ENCODE measurements around the gene GNPTAB. TPM values are rescaled to one million over a fixed set of nuclear protein-coding genes. Genes with fewer than 3 reads are reported as not detected.

The GNPTAB gene
- total RNA-seq, 1 donor from 2014 or later, result 47.6 TPM

GRCh38 chr12:101698800-101699347, 131.9 kb downstream of the GNPTAB start:
- Mint-ChIP-seq H3K4me1 (ENCODE audit: unreplicated experiment) (peaks cover 5% of the 10 kb centered on the region), H3K27me3 (ENCODE audit: unreplicated experiment) (peaks cover 7% of the 10 kb centered on the region), H3K4me3 (ENCODE audit: unreplicated experiment) (peak overlapping the region; percentile 96), H3K9me3 (ENCODE audit: unreplicated experiment) (no peaks in the 10 kb centered on the region), H3K36me3 (ENCODE audit: low read depth, unreplicated experiment) (no peaks in the 10 kb centered on the region), H3K27ac (ENCODE audit: unreplicated experiment) (no peak overlapping the region)
- no peak for TF ChIP-seq CTCF (IDR thresholded peaks at IDR 0.05; ENCODE audit: unreplicated experiment)
- DNase-seq (ENCODE audit: low spot score), result no peak

- Mint-ChIP-seq H3K4me3 (ENCODE audit: unreplicated experiment) (peak overlapping the region; percentile 96), H3K27ac (ENCODE audit: unreplicated experiment) (peak overlapping the region; percentile 52), H3K4me1 (ENCODE audit: unreplicated experiment) (peaks cover 5% of the 10 kb centered on the region), H3K27me3 (ENCODE audit: unreplicated experiment) (peaks cover 7% of the 10 kb centered on the region), H3K9me3 (ENCODE audit: unreplicated experiment) (no peaks in the 10 kb centered on the region), H3K36me3 (ENCODE audit: low read depth, unreplicated experiment) (no peaks in the 10 kb centered on the region)
- DNase-seq (ENCODE audit: low spot score), result peak; percentile 20
- TF ChIP-seq CTCF (IDR thresholded peaks at IDR 0.05; ENCODE audit: unreplicated experiment), result no peak
Observed at GRCh38 chr12:101697930-101698799, 132.6 kb downstream of the GNPTAB start.

GRCh38 chr12:101697197-101697929, 133.4 kb downstream of the GNPTAB start, which contains the start of gene CHPT1:
Gene CHPT1, plus strand, starts transcription at chr12:101697640. Its CDS starts 222 bp downstream, at chr12:101697862.
- Mint-ChIP-seq H3K4me3 (ENCODE audit: unreplicated experiment) (peak within 1 kb of the TSS; percentile 96), H3K4me1 (ENCODE audit: unreplicated experiment) (peaks cover 5% of the 10 kb centered on the region), H3K36me3 (ENCODE audit: low read depth, unreplicated experiment) (no peaks in the 10 kb centered on the region), H3K9me3 (ENCODE audit: unreplicated experiment) (no peaks in the 10 kb centered on the region), H3K27ac (ENCODE audit: unreplicated experiment) (peak within 1 kb of the TSS; percentile 52), H3K27me3 (ENCODE audit: unreplicated experiment) (peaks cover 7% of the 10 kb centered on the region)
- no peak for TF ChIP-seq CTCF (IDR thresholded peaks at IDR 0.05; ENCODE audit: unreplicated experiment)
- DNase-seq (ENCODE audit: low spot score), result peak; percentile 53

GRCh38 chr12:101696251-101697196, 134.2 kb downstream of the GNPTAB start:
- DNase-seq (ENCODE audit: low spot score), result no peak
- Mint-ChIP-seq H3K9me3 (ENCODE audit: unreplicated experiment) (no peaks in the 10 kb centered on the region), H3K36me3 (ENCODE audit: low read depth, unreplicated experiment) (no peaks in the 10 kb centered on the region), H3K4me1 (ENCODE audit: unreplicated experiment) (peaks cover 5% of the 10 kb centered on the region), H3K4me3 (ENCODE audit: unreplicated experiment) (peak overlapping the region; percentile 91), H3K27me3 (ENCODE audit: unreplicated experiment) (peaks cover 7% of the 10 kb centered on the region), H3K27ac (ENCODE audit: unreplicated experiment) (no peak overlapping the region)
- no peak for TF ChIP-seq CTCF (IDR thresholded peaks at IDR 0.05; ENCODE audit: unreplicated experiment)

Data from endothelial cell (in vitro differentiated cells).